ENCODE data around the gene OTOP3. TPM values are rescaled to one million over a fixed set of nuclear protein-coding genes. Genes with fewer than 3 reads are reported as not detected.

The OTOP3 gene
- total RNA-seq, 4 donors from 2014 or later: 1.6 to 3.8 TPM; not detected in 2

GRCh38 chr17:74959826-74960515, 24.3 kb downstream of the OTOP3 start:
- in situ Hi-C loops (cut with MboI; ENCODE audit: low pct_ligation_motif_present in 1 of 4, low pct_unique_long_range_greater_than_20kb in 1 of 4, low sequenced_read_pairs in 3 of 4): loop anchor here in 1 of 4 donors (25.0 kb wide), 1 partner anchor 227 kb away; the partner anchor contains the start of gene SUMO2
- Histone ChIP-seq H3K4me1 (peaks cover 0 to 5% (median 2%) of the 10 kb centered on the region in 4 donors), H3K36me3 (no peaks in the 10 kb centered on the region), H3K27me3 (no peaks in the 10 kb centered on the region), H3K9me3 (no peaks in the 10 kb centered on the region), H3K27ac (no peak overlapping the region), H3K4me3 (no peak overlapping the region)
- no peak for DNase-seq
- TF ChIP-seq POLR2AphosphoS5 (IDR thresholded peaks at IDR 0.05) (no peak), CTCF (IDR thresholded peaks at IDR 0.05) (no peak), EP300 (IDR thresholded peaks at IDR 0.05; ENCODE audit: low read depth) (no peak), POLR2A (IDR thresholded peaks at IDR 0.05) (no peak)
- 75% methylated on average over 13 of the region's 14 CpGs; no CpG with 5 or more reads in 1 of the 2 donors for WGBS, 2 donors (ENCODE audit: low coverage in 1 of 2)
- intact Hi-C loops (cut with DNase I; ENCODE audit: low total_unique reads): loop anchor here (10.0 kb wide), 1 partner anchor 55 kb away; the partner anchor contains the start of gene MRPL58

GRCh38 chr17:74960570-74961342, 25.1 kb downstream of the OTOP3 start:
- peak; percentile 57 for DNase-seq
- peaks cover 0 to 5% (median 2%) of the 10 kb centered on the region in 4 donors for H3K4me1 ChIP-seq
- H3K36me3 ChIP-seq: no peaks in the 10 kb centered on the region
- intact Hi-C loops (cut with DNase I; ENCODE audit: low total_unique reads) (loop anchor here (10.0 kb wide), 1 partner anchor 54 kb away; the partner anchor contains the start of gene MRPL58), in situ Hi-C loops (cut with MboI; ENCODE audit: low pct_ligation_motif_present in 1 of 4, low pct_unique_long_range_greater_than_20kb in 1 of 4, low sequenced_read_pairs in 3 of 4) (loop anchor here in 1 of 4 donors (25.0 kb wide), 1 partner anchor 227 kb away; the partner anchor contains the start of gene SUMO2)
- 44 to 100% methylated on average over 2 to 19 of the region's 19 CpGs for WGBS, 2 donors (ENCODE audit: low coverage in 1 of 2)
- no peak overlapping the region for H3K4me3 ChIP-seq
- TF ChIP-seq EP300 (IDR thresholded peaks at IDR 0.05; ENCODE audit: low read depth): no peak
- peak in 2 of 5 experiments; percentile 50 to 69 for TF ChIP-seq CTCF (IDR thresholded peaks at IDR 0.05)
- no peaks in the 10 kb centered on the region for H3K9me3 ChIP-seq
- H3K27me3 ChIP-seq: no peaks in the 10 kb centered on the region
- no peak overlapping the region for H3K27ac ChIP-seq

- peak; percentile 93 for DNase-seq
- Histone ChIP-seq H3K4me3 (no peak overlapping the region), H3K27me3 (no peaks in the 10 kb centered on the region), H3K4me1 (peaks cover 0 to 5% (median 2%) of the 10 kb centered on the region in 4 donors), H3K36me3 (no peaks in the 10 kb centered on the region), H3K9me3 (no peaks in the 10 kb centered on the region), H3K27ac (no peak overlapping the region)
- in situ Hi-C loops (cut with MboI; ENCODE audit: low pct_ligation_motif_present in 1 of 4, low pct_unique_long_range_greater_than_20kb in 1 of 4, low sequenced_read_pairs in 3 of 4): loop anchor here in 1 of 4 donors (25.0 kb wide), 1 partner anchor 225 kb away; the partner anchor contains the start of gene SUMO2
- TF ChIP-seq POLR2A (IDR thresholded peaks at IDR 0.05) (no peak), POLR2AphosphoS5 (IDR thresholded peaks at IDR 0.05) (no peak), CTCF (IDR thresholded peaks at IDR 0.05) (peak; percentile 75 to 87 (median 81)), EP300 (IDR thresholded peaks at IDR 0.05; ENCODE audit: low read depth) (no peak)
- WGBS, 2 donors (ENCODE audit: low coverage in 1 of 2): 42% methylated on average over 22 of the region's 23 CpGs; no CpG with 5 or more reads in 1 of the 2 donors
- intact Hi-C loops (cut with DNase I; ENCODE audit: low total_unique reads): loop anchor here (10.0 kb wide), 1 partner anchor 53 kb away; the partner anchor contains the start of gene MRPL58
Measured at GRCh38 chr17:74961657-74962350, 26.1 kb downstream of the OTOP3 start.
